HEK293 (cell line): ENCODE results near the gene ANKRD63.
A peak's percentile ranks its signal among the peaks of the same experiment; 100 is the strongest.

Experiments
- FEZF1 ChIP-seq: fragments of 450-650 bp; formaldehyde crosslinking; IDR thresholded peaks from 2 replicates; pipeline ENCODE4 v1.5.1; 2016; ENCODE audit warnings: missing biosample characterization, missing genetic modification characterization
- IKZF3 ChIP-seq: fragments of 450-650 bp; IDR thresholded peaks from 2 replicates; pipeline ENCODE4 v1.5.0; 2018; ENCODE audit warnings: missing biosample characterization, mild to moderate bottlenecking, missing genetic modification characterization, moderate library complexity
- KLF17 ChIP-seq: fragments of 450-650 bp; formaldehyde crosslinking; IDR thresholded peaks from 2 replicates; pipeline ENCODE4 v1.5.1; 2016; ENCODE audit warnings: missing biosample characterization, missing genetic modification characterization
- PBX3 ChIP-seq: sonication (generic); formaldehyde crosslinking; IDR thresholded peaks from 2 replicates; pipeline ENCODE4 v1.8.1; 2022; ENCODE audit warnings: mild to moderate bottlenecking, moderate library complexity, missing genetic modification reagents
- ZBTB20 ChIP-seq: fragments of 450-650 bp; formaldehyde crosslinking; IDR thresholded peaks from 2 replicates; pipeline ENCODE4 v1.5.1; 2016; ENCODE audit warnings: missing biosample characterization, missing genetic modification characterization
- ZBTB21 ChIP-seq: fragments of 450-650 bp; formaldehyde crosslinking; IDR thresholded peaks from 2 replicates; pipeline ENCODE4 v1.5.1; 2017; ENCODE audit warnings: missing biosample characterization, missing genetic modification characterization
- ZIC2 ChIP-seq: fragments of 450-650 bp; formaldehyde crosslinking; IDR thresholded peaks from 2 replicates; pipeline ENCODE4 v1.5.1; 2016; ENCODE audit warnings: missing biosample characterization, missing genetic modification characterization
- ZNF174 ChIP-seq: fragments of 450-650 bp; formaldehyde crosslinking; IDR thresholded peaks from 2 replicates; pipeline ENCODE4 v1.5.0; 2017; ENCODE audit warnings: missing biosample characterization, mild to moderate bottlenecking, missing genetic modification characterization
- ZNF202 ChIP-seq: fragments of 450-650 bp; formaldehyde crosslinking; IDR thresholded peaks from 2 replicates; pipeline ENCODE4 v1.5.1; 2016; ENCODE audit warnings: missing biosample characterization, missing genetic modification characterization, borderline replicate concordance
- ZNF214 ChIP-seq: fragments of 450-650 bp; formaldehyde crosslinking; IDR thresholded peaks from 2 replicates; pipeline ENCODE4 v1.5.1; 2017; ENCODE audit warnings: missing biosample characterization, mild to moderate bottlenecking, missing genetic modification characterization, borderline replicate concordance
- ZNF221 ChIP-seq: fragments of 450-650 bp; formaldehyde crosslinking; IDR thresholded peaks from 2 replicates; pipeline ENCODE4 v1.5.1; 2017; ENCODE audit warnings: missing biosample characterization, missing genetic modification characterization, borderline replicate concordance
- ZNF223 ChIP-seq: fragments of 450-650 bp; formaldehyde crosslinking; IDR thresholded peaks from 2 replicates; pipeline ENCODE4 v1.5.1; 2016; ENCODE audit warnings: missing biosample characterization, missing genetic modification characterization
- ZNF24 ChIP-seq: fragments of 450-650 bp; formaldehyde crosslinking; IDR thresholded peaks from 2 replicates; pipeline ENCODE4 v1.5.1; 2016; ENCODE audit warnings: missing biosample characterization, missing genetic modification characterization
- ZNF266 ChIP-seq: fragments of 450-650 bp; formaldehyde crosslinking; IDR thresholded peaks from 2 replicates; pipeline ENCODE4 v1.5.1; 2016; ENCODE audit warnings: missing biosample characterization, missing genetic modification characterization, low read depth
- ZNF292 ChIP-seq: fragments of 450-650 bp; formaldehyde crosslinking; IDR thresholded peaks from 2 replicates; pipeline ENCODE4 v1.5.1; 2016; ENCODE audit warnings: low read depth, missing biosample characterization, missing genetic modification characterization, borderline replicate concordance
- ZNF302 ChIP-seq: fragments of 450-650 bp; formaldehyde crosslinking; IDR thresholded peaks from 2 replicates; pipeline ENCODE4 v1.5.1; 2016; ENCODE audit warnings: missing biosample characterization, missing genetic modification characterization, low read depth
- ZNF354C ChIP-seq: fragments of 450-650 bp; formaldehyde crosslinking; IDR thresholded peaks from 2 replicates; pipeline ENCODE4 v1.5.1; 2016; ENCODE audit warnings: missing biosample characterization, missing genetic modification characterization, low read depth, borderline replicate concordance
- ZNF488 ChIP-seq: fragments of 450-650 bp; formaldehyde crosslinking; IDR thresholded peaks from 2 replicates; pipeline ENCODE4 v1.5.1; 2016; ENCODE audit warnings: missing biosample characterization, missing genetic modification characterization
- ZNF513 ChIP-seq: fragments of 450-650 bp; IDR thresholded peaks from 2 replicates; pipeline ENCODE4 v1.5.1; 2018; ENCODE audit warnings: missing biosample characterization, missing genetic modification characterization
- ZNF600 ChIP-seq: fragments of 450-650 bp; formaldehyde crosslinking; IDR thresholded peaks from 2 replicates; pipeline ENCODE4 v1.5.1; 2016; ENCODE audit warnings: missing biosample characterization, missing genetic modification characterization
- ZNF621 ChIP-seq: fragments of 450-650 bp; formaldehyde crosslinking; IDR thresholded peaks from 2 replicates; pipeline ENCODE4 v1.5.1; 2017; ENCODE audit warnings: missing biosample characterization, missing genetic modification characterization
- ZNF626 ChIP-seq: fragments of 450-650 bp; sonication (Bioruptor Pico); formaldehyde crosslinking; IDR thresholded peaks from 2 replicates; pipeline ENCODE4 v1.5.1; 2018; ENCODE audit warnings: missing biosample characterization, missing genetic modification characterization, inconsistent platforms
- ZNF629 ChIP-seq: fragments of 450-650 bp; formaldehyde crosslinking; IDR thresholded peaks from 2 replicates; pipeline ENCODE4 v1.5.1; 2017; ENCODE audit warnings: missing biosample characterization, missing genetic modification characterization
- ZNF654 ChIP-seq: fragments of 450-650 bp; formaldehyde crosslinking; IDR thresholded peaks from 2 replicates; pipeline ENCODE4 v1.5.1; 2016; ENCODE audit warnings: low read depth, missing biosample characterization, missing genetic modification characterization
- ZNF664 ChIP-seq: fragments of 450-650 bp; formaldehyde crosslinking; IDR thresholded peaks from 2 replicates; pipeline ENCODE4 v1.5.1; 2016; ENCODE audit warnings: missing biosample characterization, missing genetic modification characterization
- ZNF76 ChIP-seq: fragments of 450-650 bp; formaldehyde crosslinking; IDR thresholded peaks from 2 replicates; pipeline ENCODE4; 2016; ENCODE audit warnings: low read depth, missing biosample characterization, missing genetic modification characterization, borderline replicate concordance
- ZNF776 ChIP-seq: fragments of 450-650 bp; formaldehyde crosslinking; IDR thresholded peaks from 2 replicates; pipeline ENCODE4 v1.5.0; 2017; ENCODE audit warnings: missing biosample characterization, missing genetic modification characterization, borderline replicate concordance
- TF ChIP-seq, protein P1 (sequence below): fragments of 450-650 bp; formaldehyde crosslinking; IDR thresholded peaks from 2 replicates; pipeline ENCODE4 v1.5.1; 2016; ENCODE audit warnings: missing biosample characterization, missing genetic modification characterization
- TF ChIP-seq, protein P2 (sequence below): fragments of 450-650 bp; IDR thresholded peaks from 2 replicates; pipeline ENCODE4 v1.5.1; 2018; ENCODE audit warnings: missing biosample characterization, mild to moderate bottlenecking, missing genetic modification characterization
- TF ChIP-seq, protein P3 (sequence below): fragments of 450-650 bp; formaldehyde crosslinking; IDR thresholded peaks from 2 replicates; pipeline ENCODE4 v1.5.1; 2016; ENCODE audit warnings: missing biosample characterization, missing genetic modification characterization

ANKRD63 gene

DNA sequence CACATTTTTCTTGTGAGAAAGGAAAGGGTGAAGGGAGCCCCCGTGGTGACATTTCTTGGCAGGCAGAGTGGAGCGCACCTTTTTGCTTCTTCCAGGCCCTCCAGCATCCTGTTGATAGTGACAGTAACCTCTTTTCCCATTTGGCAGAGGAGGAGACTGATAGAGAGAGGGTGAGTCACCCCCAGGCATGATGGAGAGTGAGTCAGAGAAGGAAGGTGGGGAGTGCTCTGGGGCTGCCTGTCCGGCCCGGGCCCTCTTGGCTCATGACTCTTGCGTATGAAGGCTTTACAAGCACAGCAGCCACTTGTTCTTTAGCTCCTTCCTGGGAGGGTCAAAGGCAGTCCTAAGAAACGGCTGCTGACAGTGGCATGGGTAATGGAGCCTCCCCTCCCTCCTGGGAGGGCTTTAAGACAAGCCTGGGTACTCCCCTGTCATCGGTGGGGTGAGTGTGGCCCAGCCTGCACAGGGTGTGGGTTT, 16.0 kb downstream of the ANKRD63 start (continued):
- TF ChIP-seq ZNF629 (tag by site-specific recombination) (peak; percentile 74), ZNF621 (no peak), ZBTB20 (tag by site-specific recombination) (peak; percentile 25; the same call in 1 of the 2 replicates), IKZF3 (no peak), ZNF654 (tag by site-specific recombination) (no peak), FEZF1 (no peak), ZNF214 (no peak), ZNF513 (tag by site-specific recombination) (no peak), ZNF302 (no peak), ZNF664 (tag by site-specific recombination) (no peak), ZNF202 (no peak), ZNF292 (no peak), ZNF600 (peak; percentile 52; the same call in 1 of the 2 replicates), ZNF76 (peak; percentile 33; the same call in 1 of the 2 replicates), ZNF776 (no peak), ZBTB21 (tag by site-specific recombination) (0 out of 2 replicates have a peak, but pooled peaks have one; percentile 31), PBX3 (CRISPR knock-in tag) (no peak), ZNF626 (tag by site-specific recombination) (no peak), ZNF488 (no peak), ZNF221 (tag by site-specific recombination) (no peak), ZNF354C (tag by site-specific recombination) (no peak), ZNF174 (tag by site-specific recombination) (no peak), ZNF24 (tag by site-specific recombination) (peak; percentile 77; the same call in 1 of the 2 replicates), ZIC2 (tag by site-specific recombination) (0 out of 2 replicates have a peak, but pooled peaks have one; percentile 36), ZNF223 (tag by site-specific recombination) (0 out of 2 replicates have a peak, but pooled peaks have one; percentile 55), ZNF266 (tag by site-specific recombination) (no peak), KLF17 (tag by site-specific recombination) (peak; percentile 82; the same call in 1 of the 2 replicates)
- TF ChIP-seq, protein P1, sequence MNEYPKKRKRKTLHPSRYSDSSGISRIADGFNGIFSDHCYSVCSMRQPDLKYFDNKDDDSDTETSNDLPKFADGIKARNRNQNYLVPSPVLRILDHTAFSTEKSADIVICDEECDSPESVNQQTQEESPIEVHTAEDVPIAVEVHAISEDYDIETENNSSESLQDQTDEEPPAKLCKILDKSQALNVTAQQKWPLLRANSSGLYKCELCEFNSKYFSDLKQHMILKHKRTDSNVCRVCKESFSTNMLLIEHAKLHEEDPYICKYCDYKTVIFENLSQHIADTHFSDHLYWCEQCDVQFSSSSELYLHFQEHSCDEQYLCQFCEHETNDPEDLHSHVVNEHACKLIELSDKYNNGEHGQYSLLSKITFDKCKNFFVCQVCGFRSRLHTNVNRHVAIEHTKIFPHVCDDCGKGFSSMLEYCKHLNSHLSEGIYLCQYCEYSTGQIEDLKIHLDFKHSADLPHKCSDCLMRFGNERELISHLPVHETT, result no peak
- TF ChIP-seq, protein P2, sequence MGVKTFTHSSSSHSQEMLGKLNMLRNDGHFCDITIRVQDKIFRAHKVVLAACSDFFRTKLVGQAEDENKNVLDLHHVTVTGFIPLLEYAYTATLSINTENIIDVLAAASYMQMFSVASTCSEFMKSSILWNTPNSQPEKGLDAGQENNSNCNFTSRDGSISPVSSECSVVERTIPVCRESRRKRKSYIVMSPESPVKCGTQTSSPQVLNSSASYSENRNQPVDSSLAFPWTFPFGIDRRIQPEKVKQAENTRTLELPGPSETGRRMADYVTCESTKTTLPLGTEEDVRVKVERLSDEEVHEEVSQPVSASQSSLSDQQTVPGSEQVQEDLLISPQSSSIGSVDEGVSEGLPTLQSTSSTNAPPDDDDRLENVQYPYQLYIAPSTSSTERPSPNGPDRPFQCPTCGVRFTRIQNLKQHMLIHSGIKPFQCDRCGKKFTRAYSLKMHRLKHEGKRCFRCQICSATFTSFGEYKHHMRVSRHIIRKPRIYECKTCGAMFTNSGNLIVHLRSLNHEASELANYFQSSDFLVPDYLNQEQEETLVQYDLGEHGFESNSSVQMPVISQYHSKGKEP, result no peak
- TF ChIP-seq, protein P3, sequence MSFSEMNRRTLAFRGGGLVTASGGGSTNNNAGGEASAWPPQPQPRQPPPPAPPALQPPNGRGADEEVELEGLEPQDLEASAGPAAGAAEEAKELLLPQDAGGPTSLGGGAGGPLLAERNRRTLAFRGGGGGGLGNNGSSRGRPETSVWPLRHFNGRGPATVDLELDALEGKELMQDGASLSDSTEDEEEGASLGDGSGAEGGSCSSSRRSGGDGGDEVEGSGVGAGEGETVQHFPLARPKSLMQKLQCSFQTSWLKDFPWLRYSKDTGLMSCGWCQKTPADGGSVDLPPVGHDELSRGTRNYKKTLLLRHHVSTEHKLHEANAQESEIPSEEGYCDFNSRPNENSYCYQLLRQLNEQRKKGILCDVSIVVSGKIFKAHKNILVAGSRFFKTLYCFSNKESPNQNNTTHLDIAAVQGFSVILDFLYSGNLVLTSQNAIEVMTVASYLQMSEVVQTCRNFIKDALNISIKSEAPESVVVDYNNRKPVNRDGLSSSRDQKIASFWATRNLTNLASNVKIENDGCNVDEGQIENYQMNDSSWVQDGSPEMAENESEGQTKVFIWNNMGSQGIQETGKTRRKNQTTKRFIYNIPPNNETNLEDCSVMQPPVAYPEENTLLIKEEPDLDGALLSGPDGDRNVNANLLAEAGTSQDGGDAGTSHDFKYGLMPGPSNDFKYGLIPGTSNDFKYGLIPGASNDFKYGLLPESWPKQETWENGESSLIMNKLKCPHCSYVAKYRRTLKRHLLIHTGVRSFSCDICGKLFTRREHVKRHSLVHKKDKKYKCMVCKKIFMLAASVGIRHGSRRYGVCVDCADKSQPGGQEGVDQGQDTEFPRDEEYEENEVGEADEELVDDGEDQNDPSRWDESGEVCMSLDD (tag by site-specific recombination), result no peak
